IMR-90 (cell line): ENCODE measurements around the gene PYCR2.
A peak's percentile ranks its signal among the peaks of the same experiment; 100 is the strongest.

ENCODE experiments used
- CEBPB ChIP-seq: IDR thresholded peaks from 2 replicates; pipeline ENCODE4 v1.6.1; 2012; ENCODE audit warnings: low read depth, low read length, improper control_type of control experiment
- FOS ChIP-seq: fragments of 150-350 bp; IDR thresholded peaks from 2 replicates; pipeline ENCODE4 v1.6.1; 2016; ENCODE audit warnings: low read depth, low read length
- MAZ ChIP-seq: IDR thresholded peaks from 2 replicates; pipeline ENCODE4 v1.6.1; 2012; ENCODE audit warnings: low read depth, mild to moderate bottlenecking, low read length, improper control_type of control experiment, moderate library complexity, borderline replicate concordance
- NFE2L2 ChIP-seq: fragments of 150-350 bp; IDR thresholded peaks from 2 replicates; pipeline ENCODE4 v1.6.1; 2016; ENCODE audit warnings: low read depth, mild to moderate bottlenecking, low read length
- POLR2A ChIP-seq: IDR thresholded peaks from 2 replicates; pipeline ENCODE4 v1.6.1; 2012; ENCODE audit warnings: mild to moderate bottlenecking, low read depth, low read length
- RAD21 ChIP-seq: IDR thresholded peaks from 2 replicates; pipeline ENCODE4 v1.6.1; 2012; ENCODE audit warnings: low read length, improper control_type of control experiment
- USF2 ChIP-seq: fragments of 150-350 bp; IDR thresholded peaks from 2 replicates; pipeline ENCODE4 v1.6.1; 2017; ENCODE audit warnings: mild to moderate bottlenecking, antibody characterized with exemption, low read length, low read depth
- TF ChIP-seq, protein P1 (sequence below): conservative IDR thresholded peaks from 2 replicates; pipeline ENCODE4 v1.5.1; 2012; ENCODE audit warnings: mild to moderate bottlenecking, low read depth, low read length, improper control_type of control experiment

DNA sequence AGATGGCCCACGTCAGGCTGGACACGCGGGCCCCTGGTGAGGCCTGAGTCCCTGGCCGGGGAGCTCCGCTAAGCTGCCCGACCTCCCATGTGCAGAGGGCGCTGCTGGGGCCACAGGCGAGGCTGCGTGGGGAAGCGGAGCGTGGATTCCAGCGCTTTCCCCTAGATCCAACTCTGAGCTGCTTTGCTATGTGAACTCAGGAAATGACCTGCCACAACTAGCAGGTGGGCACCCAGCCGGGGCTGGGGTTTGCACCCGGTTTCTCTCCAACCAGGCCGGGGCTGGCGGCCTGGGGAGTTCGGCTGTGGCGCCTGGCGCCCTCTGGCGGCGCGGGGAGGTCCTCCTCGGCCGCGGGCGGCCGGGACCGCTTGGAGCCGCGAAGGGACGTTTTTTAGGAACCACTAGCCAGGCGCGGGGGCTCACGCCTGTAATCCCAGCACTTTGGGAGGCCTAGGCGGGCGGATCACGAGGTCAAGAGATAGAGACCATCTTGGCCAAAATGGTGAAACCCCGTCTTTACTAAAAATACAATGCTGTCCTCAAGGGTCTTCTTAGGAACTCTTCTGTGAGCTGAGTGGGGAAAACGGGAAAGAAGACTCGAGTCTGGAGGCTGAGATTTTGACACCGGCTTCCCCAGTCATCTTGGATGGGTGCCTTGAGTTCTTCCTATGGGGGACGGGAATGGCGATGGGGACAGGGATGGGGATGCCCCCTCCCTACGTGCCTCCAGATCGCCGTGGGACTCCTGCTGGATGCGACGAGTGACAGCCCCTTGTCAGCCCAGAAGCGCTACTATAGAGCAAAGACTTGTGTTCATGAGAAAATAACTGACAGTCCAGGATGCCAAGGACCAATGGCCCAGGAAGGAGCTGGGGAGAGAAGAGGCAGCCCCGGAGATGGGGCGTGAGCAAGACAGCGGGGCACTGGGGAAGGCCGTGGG is 12.6 kb downstream of the PYCR2 start:
- TF ChIP-seq NFE2L2 (no peak), CEBPB (no peak), FOS (no peak), RAD21 (peak; percentile 74), MAZ (no peak), USF2 (no peak), POLR2A (no peak)
- TF ChIP-seq, protein P1, sequence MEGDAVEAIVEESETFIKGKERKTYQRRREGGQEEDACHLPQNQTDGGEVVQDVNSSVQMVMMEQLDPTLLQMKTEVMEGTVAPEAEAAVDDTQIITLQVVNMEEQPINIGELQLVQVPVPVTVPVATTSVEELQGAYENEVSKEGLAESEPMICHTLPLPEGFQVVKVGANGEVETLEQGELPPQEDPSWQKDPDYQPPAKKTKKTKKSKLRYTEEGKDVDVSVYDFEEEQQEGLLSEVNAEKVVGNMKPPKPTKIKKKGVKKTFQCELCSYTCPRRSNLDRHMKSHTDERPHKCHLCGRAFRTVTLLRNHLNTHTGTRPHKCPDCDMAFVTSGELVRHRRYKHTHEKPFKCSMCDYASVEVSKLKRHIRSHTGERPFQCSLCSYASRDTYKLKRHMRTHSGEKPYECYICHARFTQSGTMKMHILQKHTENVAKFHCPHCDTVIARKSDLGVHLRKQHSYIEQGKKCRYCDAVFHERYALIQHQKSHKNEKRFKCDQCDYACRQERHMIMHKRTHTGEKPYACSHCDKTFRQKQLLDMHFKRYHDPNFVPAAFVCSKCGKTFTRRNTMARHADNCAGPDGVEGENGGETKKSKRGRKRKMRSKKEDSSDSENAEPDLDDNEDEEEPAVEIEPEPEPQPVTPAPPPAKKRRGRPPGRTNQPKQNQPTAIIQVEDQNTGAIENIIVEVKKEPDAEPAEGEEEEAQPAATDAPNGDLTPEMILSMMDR, result peak; percentile 70
